ENCODE results near the gene TAF4.

GRCh38 chr20:62045118-62045517, 20.6 kb downstream of the TAF4 start:
- no peak for TF ChIP-seq CTCF (IDR thresholded peaks at IDR 0.05)
- TF ChIP-seq POLR2A (IDR thresholded peaks at IDR 0.05) = no peak
